ENCODE data around the gene KIRREL1. TPM values are rescaled to one million over a fixed set of nuclear protein-coding genes. Genes with fewer than 3 reads are reported as not detected.

Gene KIRREL1
- total RNA-seq, 1 experiment from 2014 or later, result 45.4 TPM

- H3K9me3 Mint-ChIP-seq (ENCODE audit: unreplicated experiment), result peaks cover 24% of the 10 kb centered on the region
- H3K4me1 ChIP-seq, result peaks cover 4% of the 10 kb centered on the region
- no TSS peak for BruUV-seq (replicated peaks)
- peaks cover 3% of the 10 kb centered on the region; the same call in 1 of the 2 replicates for H3K9me3 ChIP-seq
- CTCF ChIA-PET, result no interaction called here
- H3K4me3 Mint-ChIP-seq (ENCODE audit: unreplicated experiment), result no peak overlapping the region
- no peak for DNase-seq
- intact Hi-C loops (cut with micrococcal nuclease; ENCODE audit: unreplicated experiment), result no loop called here
- POLR2A ChIA-PET, result no interaction called here
- TF ChIP-seq CTCF (IDR thresholded peaks at IDR 0.05; ENCODE audit: insufficient read depth in 1 of 2, low read depth in 1 of 2, low read length in 1 of 2, severe bottlenecking in 1 of 2, unreplicated experiment in 1 of 2), result no peak
- H3K4me1 Mint-ChIP-seq (ENCODE audit: low read depth, unreplicated experiment), result peaks cover under 1% of the 10 kb centered on the region
- no peaks in the 10 kb centered on the region for H3K27me3 Mint-ChIP-seq (ENCODE audit: insufficient read depth, unreplicated experiment)
- H3K36me3 ChIP-seq (ENCODE audit: control insufficient read depth, insufficient read depth, low read length), result no peaks in the 10 kb centered on the region
- no peaks in the 10 kb centered on the region for H3K36me3 Mint-ChIP-seq (ENCODE audit: insufficient read depth, unreplicated experiment)
- no peaks in the 10 kb centered on the region for H3K27me3 ChIP-seq (replicated peaks; ENCODE audit: control insufficient read depth, insufficient read depth, low read length)
- H3K27ac Mint-ChIP-seq (ENCODE audit: unreplicated experiment), result no peak overlapping the region
- no peak overlapping the region for H3K4me3 ChIP-seq (ENCODE audit: low read depth, low read length)
Observed at GRCh38 chr1:157971769-157972168, 21.7 kb upstream of the KIRREL1 start.

- H3K27me3 Mint-ChIP-seq (ENCODE audit: insufficient read depth, unreplicated experiment), result no peaks in the 10 kb centered on the region
- peaks cover 24% of the 10 kb centered on the region for H3K9me3 Mint-ChIP-seq (ENCODE audit: unreplicated experiment)
- Histone ChIP-seq H3K4me1 (no peaks in the 10 kb centered on the region), H3K9me3 (peaks cover 3% of the 10 kb centered on the region; the same call in 1 of the 2 replicates), H3K36me3 (ENCODE audit: control insufficient read depth, insufficient read depth, low read length) (no peaks in the 10 kb centered on the region), H3K4me3 (ENCODE audit: low read depth, low read length) (no peak overlapping the region), H3K27me3 (replicated peaks; ENCODE audit: control insufficient read depth, insufficient read depth, low read length) (no peaks in the 10 kb centered on the region)
- no peak for TF ChIP-seq CTCF (IDR thresholded peaks at IDR 0.05; ENCODE audit: insufficient read depth in 1 of 2, low read depth in 1 of 2, low read length in 1 of 2, severe bottlenecking in 1 of 2, unreplicated experiment in 1 of 2)
- POLR2A ChIA-PET, result no interaction called here
- H3K36me3 Mint-ChIP-seq (ENCODE audit: insufficient read depth, unreplicated experiment), result no peaks in the 10 kb centered on the region
- no peak overlapping the region for H3K4me3 Mint-ChIP-seq (ENCODE audit: unreplicated experiment)
- CTCF ChIA-PET, result interaction anchor here (0.5 kb wide), 1 partner anchor 19 kb away, joined by 3 read pairs; no protein-coding TSS in a partner anchor
- no peak overlapping the region for H3K27ac Mint-ChIP-seq (ENCODE audit: unreplicated experiment)
- intact Hi-C loops (cut with micrococcal nuclease; ENCODE audit: unreplicated experiment), result no loop called here
- no peaks in the 10 kb centered on the region for H3K4me1 Mint-ChIP-seq (ENCODE audit: low read depth, unreplicated experiment)
- no peak for DNase-seq
- no TSS peak for BruUV-seq (replicated peaks)
Observed at GRCh38 chr1:157975228-157975950, 18.1 kb upstream of the KIRREL1 start.

GRCh38 chr1:157976888-157977287 is 16.6 kb upstream of the KIRREL1 start:
- intact Hi-C loops (cut with micrococcal nuclease; ENCODE audit: unreplicated experiment), result no loop called here
- BruUV-seq (replicated peaks), result no TSS peak
- H3K4me3 ChIP-seq (ENCODE audit: low read depth, low read length), result no peak overlapping the region
- Mint-ChIP-seq H3K4me1 (ENCODE audit: low read depth, unreplicated experiment) (no peaks in the 10 kb centered on the region), H3K27me3 (ENCODE audit: insufficient read depth, unreplicated experiment) (peaks cover 2% of the 10 kb centered on the region), H3K9me3 (ENCODE audit: unreplicated experiment) (peaks cover 20% of the 10 kb centered on the region), H3K4me3 (ENCODE audit: unreplicated experiment) (no peak overlapping the region), H3K27ac (ENCODE audit: unreplicated experiment) (no peak overlapping the region), H3K36me3 (ENCODE audit: insufficient read depth, unreplicated experiment) (no peaks in the 10 kb centered on the region)
- no peaks in the 10 kb centered on the region for H3K36me3 ChIP-seq (ENCODE audit: control insufficient read depth, insufficient read depth, low read length)
- peaks cover 3% of the 10 kb centered on the region; the same call in 1 of the 2 replicates for H3K9me3 ChIP-seq
- TF ChIP-seq CTCF (IDR thresholded peaks at IDR 0.05; ENCODE audit: insufficient read depth in 1 of 2, low read depth in 1 of 2, low read length in 1 of 2, severe bottlenecking in 1 of 2, unreplicated experiment in 1 of 2), result no peak
- no peaks in the 10 kb centered on the region for H3K27me3 ChIP-seq (replicated peaks; ENCODE audit: control insufficient read depth, insufficient read depth, low read length)
- H3K4me1 ChIP-seq, result no peaks in the 10 kb centered on the region
- CTCF ChIA-PET, result no interaction called here
- no peak for DNase-seq
- POLR2A ChIA-PET, result interaction anchor here (0.6 kb wide), 1 partner anchor 41 kb away, joined by 3 read pairs; no protein-coding TSS in a partner anchor
